Measurements from ENCODE around the gene CDK5R1.

CDK5R1 gene

DNA sequence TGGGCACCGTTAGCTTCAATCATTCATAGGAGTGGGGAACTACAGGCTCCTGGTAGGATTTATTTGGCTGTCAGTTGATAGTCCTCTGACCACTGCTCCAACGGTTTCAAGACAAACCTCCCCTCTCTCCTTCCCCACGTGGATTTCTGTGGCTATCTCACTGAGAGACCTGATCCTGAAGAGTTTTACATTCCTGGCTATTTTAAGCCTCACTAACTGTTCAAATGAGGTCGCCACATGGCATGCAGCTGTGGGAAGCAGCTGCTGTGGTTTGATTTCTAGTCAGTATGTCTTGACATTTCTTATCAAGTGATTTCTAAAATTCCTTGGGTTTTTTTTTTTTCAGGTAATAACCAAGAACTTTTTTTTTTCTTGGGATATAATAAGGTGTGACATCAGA, 38.3 kb downstream of the CDK5R1 start:
- Histone ChIP-seq H3K4me3 (ENCODE audit: low read length) (no peak overlapping the region), H3K36me3 (ENCODE audit: control insufficient read depth, insufficient read depth, low read length) (no peaks in the 10 kb centered on the region), H3K4me1 (ENCODE audit: control insufficient read depth, insufficient read depth, low read length) (no peaks in the 10 kb centered on the region), H3K27me3 (ENCODE audit: control insufficient read depth, insufficient read depth, low read length) (no peaks in the 10 kb centered on the region), H3K27ac (ENCODE audit: low read depth, low read length) (no peak overlapping the region), H3K9ac (ENCODE audit: low read length) (no peak overlapping the region)

DNA sequence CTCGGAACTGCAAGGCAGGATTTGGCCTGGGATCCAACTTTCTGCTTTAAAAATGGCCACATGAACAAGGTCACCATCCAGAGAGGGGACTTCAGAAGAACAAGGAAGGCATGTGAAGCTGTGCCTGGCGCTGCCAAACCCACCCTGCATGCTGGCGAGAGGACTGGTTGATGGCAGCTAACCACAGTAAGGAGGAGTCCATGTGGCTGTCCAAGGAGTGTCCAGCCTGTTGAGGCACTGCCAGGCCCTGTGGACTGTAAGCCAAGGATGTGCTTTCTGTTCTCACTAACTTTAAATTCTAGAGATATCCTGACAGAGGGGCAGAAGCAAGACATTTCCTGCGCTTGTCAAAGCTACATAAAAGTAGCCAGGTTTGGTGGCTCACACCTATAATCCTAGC, 40.4 kb downstream of the CDK5R1 start:
- Histone ChIP-seq H3K27ac (ENCODE audit: low read depth, low read length) (no peak overlapping the region), H3K4me1 (ENCODE audit: control insufficient read depth, insufficient read depth, low read length) (no peaks in the 10 kb centered on the region), H3K27me3 (ENCODE audit: control insufficient read depth, insufficient read depth, low read length) (no peaks in the 10 kb centered on the region), H3K9ac (ENCODE audit: low read length) (no peak overlapping the region), H3K36me3 (ENCODE audit: control insufficient read depth, insufficient read depth, low read length) (no peaks in the 10 kb centered on the region), H3K4me3 (ENCODE audit: low read length) (no peak overlapping the region)

DNA sequence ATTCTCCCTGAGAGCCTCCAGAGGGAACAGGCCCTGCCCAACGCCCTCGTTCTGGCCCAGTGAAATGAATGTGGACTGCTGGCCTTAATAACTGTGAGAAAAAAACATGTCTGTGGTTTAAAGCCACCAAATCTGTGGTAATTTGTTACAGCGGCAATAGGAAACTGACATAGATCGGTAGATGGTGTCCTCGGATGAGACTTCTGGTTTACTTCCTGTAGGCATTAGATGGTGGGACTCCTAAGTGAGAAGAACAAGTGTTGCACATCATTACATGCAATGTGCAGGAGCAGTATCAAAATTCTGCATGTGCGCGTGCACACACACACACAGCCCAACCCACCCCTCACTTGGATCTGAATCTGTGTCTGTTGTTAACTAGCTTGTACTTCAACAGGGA, 42.0 kb downstream of the CDK5R1 start:
- Histone ChIP-seq H3K4me3 (ENCODE audit: low read length) (no peak overlapping the region), H3K36me3 (ENCODE audit: control insufficient read depth, insufficient read depth, low read length) (no peaks in the 10 kb centered on the region), H3K27ac (ENCODE audit: low read depth, low read length) (no peak overlapping the region), H3K9ac (ENCODE audit: low read length) (no peak overlapping the region), H3K4me1 (ENCODE audit: control insufficient read depth, insufficient read depth, low read length) (no peaks in the 10 kb centered on the region), H3K27me3 (ENCODE audit: control insufficient read depth, insufficient read depth, low read length) (no peaks in the 10 kb centered on the region)

DNA sequence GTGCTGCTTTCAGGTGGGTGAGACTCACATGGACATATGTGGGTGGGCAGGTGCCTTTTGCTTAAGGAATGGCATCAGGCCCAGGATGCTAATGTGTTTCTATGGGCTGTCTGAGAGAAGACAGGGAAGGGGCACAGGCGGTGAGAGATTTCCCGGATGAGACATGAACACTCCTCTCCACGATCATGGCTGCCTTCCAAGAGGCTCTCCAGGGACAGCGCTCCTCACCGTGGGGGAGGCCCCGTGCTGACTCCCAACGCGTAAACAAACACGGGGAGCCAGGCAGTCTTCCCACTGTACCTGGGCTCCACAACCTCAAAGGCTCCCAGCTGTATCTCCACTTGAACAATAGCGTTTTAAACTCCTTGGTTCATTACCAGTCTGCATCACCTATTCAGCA, 42.8 kb downstream of the CDK5R1 start:
- H3K4me3 ChIP-seq (ENCODE audit: low read length) = no peak overlapping the region
- H3K27ac ChIP-seq (ENCODE audit: low read depth, low read length) = no peak overlapping the region
- no peaks in the 10 kb centered on the region for H3K4me1 ChIP-seq (ENCODE audit: control insufficient read depth, insufficient read depth, low read length)
- H3K36me3 ChIP-seq (ENCODE audit: control insufficient read depth, insufficient read depth, low read length) = no peaks in the 10 kb centered on the region
- H3K27me3 ChIP-seq (ENCODE audit: control insufficient read depth, insufficient read depth, low read length) = no peaks in the 10 kb centered on the region
- no peak overlapping the region for H3K9ac ChIP-seq (ENCODE audit: low read length)

DNA sequence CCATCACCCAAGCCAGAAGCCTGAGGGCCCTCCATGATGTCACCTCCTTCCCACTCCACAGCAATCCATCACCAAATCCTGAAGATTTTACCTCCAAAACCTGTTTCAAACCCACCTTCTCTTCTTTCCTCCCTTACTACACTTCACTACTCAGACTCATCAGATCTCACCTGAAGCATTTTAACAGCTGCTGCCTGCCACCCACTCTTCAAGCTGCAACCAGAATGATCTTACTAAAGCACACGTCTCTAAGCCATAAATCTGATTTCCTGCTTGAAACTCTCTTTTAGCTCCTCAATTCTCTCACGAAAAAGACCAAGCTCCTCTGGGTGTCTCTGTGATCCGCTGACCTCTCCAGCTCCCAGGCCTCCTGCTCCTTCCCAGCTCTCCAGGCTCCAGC, 46.5 kb downstream of the CDK5R1 start:
- H3K27ac ChIP-seq (ENCODE audit: low read depth, low read length) = no peak overlapping the region
- H3K4me3 ChIP-seq (ENCODE audit: low read length) = no peak overlapping the region
- H3K27me3 ChIP-seq (ENCODE audit: control insufficient read depth, insufficient read depth, low read length) = no peaks in the 10 kb centered on the region
- no peaks in the 10 kb centered on the region for H3K36me3 ChIP-seq (ENCODE audit: control insufficient read depth, insufficient read depth, low read length)
- H3K9ac ChIP-seq (ENCODE audit: low read length) = no peak overlapping the region
- H3K4me1 ChIP-seq (ENCODE audit: control insufficient read depth, insufficient read depth, low read length) = no peaks in the 10 kb centered on the region

DNA sequence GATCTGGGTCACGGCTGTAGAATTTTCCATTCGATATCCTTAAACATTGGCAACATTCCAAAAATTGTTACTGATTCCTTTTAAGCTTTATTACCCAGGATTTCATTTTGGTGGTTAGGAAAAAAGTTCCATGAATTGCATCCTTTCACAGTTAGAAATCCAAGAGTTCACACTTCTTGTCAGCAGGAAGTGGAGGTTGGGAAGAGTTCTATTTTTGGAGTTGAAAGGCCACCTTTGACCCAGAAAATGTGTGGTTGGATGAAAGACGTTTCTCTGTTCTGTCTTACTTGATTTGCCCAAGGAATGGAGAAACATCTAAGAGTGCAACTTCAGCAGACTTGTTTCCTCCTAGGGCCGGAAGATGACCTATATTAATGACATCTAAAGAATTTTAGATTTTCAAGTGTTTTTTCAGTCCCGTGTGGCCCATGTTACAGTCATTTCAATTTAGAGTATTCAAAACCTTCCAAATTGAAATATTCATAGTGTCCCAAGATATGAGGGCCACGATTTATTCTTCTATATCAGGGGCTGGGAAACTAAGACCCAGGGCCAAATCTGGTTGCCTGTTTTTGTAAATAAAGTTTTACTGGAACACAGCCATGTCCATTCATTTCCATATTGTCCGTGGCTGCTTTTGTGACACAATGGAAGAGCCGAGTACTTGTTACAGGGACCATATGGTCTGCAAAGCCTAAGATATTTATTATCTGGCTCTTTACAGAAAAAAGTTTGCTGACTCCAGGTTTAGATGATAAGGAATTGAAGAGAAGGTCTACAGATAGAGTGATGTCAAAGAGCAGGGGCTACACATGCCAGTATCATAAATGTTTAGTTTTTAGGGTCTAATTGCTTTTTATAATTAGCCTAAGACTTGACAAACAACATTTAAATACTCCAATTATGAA, 50.2 kb downstream of the CDK5R1 start:
- no peak overlapping the region for H3K27ac ChIP-seq (ENCODE audit: low read depth, low read length)
- H3K4me1 ChIP-seq (ENCODE audit: control insufficient read depth, insufficient read depth, low read length) = no peaks in the 10 kb centered on the region
- H3K36me3 ChIP-seq (ENCODE audit: control insufficient read depth, insufficient read depth, low read length) = no peaks in the 10 kb centered on the region
- no peak overlapping the region for H3K4me3 ChIP-seq (ENCODE audit: low read length)
- no peaks in the 10 kb centered on the region for H3K27me3 ChIP-seq (ENCODE audit: control insufficient read depth, insufficient read depth, low read length)
- H3K9ac ChIP-seq (ENCODE audit: low read length) = no peak overlapping the region
